Type B pancreatic cell (in vitro differentiated cells): ENCODE data around the gene TRIM67. TPM values are rescaled to one million over a fixed set of nuclear protein-coding genes. Genes with fewer than 3 reads are reported as not detected.
"Not testable (repeated sequence)": the region's sequence is repeated elsewhere in the genome, so short reads cannot be mapped to it uniquely, and the experiment has no call there.

ENCODE experiments used
- DNase-seq: peaks from one replicate; pipeline ENCODE4 v3.0.0; 2021; ENCODE audit warnings: mixed read lengths; ENCODE audit not compliant: unreplicated experiment; ENCODE audit errors: extremely low spot score
- H3K27ac Mint-ChIP-seq: 2 replicates; pipeline ENCODE4 v1.8.0; 2021; ENCODE audit warnings: mild to moderate bottlenecking, mixed read lengths
- H3K27me3 Mint-ChIP-seq: 2 replicates; pipeline ENCODE4 v1.8.0; 2021; ENCODE audit warnings: mixed read lengths
- H3K36me3 Mint-ChIP-seq: 2 replicates; pipeline ENCODE4 v1.8.0; 2021; ENCODE audit warnings: mixed read lengths
- H3K4me1 Mint-ChIP-seq: one replicate; pipeline ENCODE4 v1.8.0; 2021; ENCODE audit warnings: mixed read lengths; ENCODE audit not compliant: unreplicated experiment
- H3K4me3 Mint-ChIP-seq: 2 replicates; pipeline ENCODE4 v1.8.0; 2021; ENCODE audit warnings: mild to moderate bottlenecking, mixed read lengths
- H3K9me3 Mint-ChIP-seq: 2 replicates; pipeline ENCODE4 v1.8.0; 2021; ENCODE audit warnings: mixed read lengths
- CTCF ChIP-seq: fragments of 200-600 bp; sonication (generic); conservative IDR thresholded peaks from 2 replicates; pipeline ENCODE4 v1.5.0; 2021; ENCODE audit warnings: antibody characterized with exemption, mild to moderate bottlenecking
- total RNA-seq: library from RNA; stranded (reverse); gene quantifications from 2 replicates; pipeline ENCODE4 v1.2.1, GENCODE V29; 2021; ENCODE audit warnings: low replicate concordance

The TRIM67 gene
- total RNA-seq, 1 donor from 2014 or later = 0.65 TPM

- Mint-ChIP-seq H3K27ac (no peak overlapping the region), H3K9me3 (no peaks in the 10 kb centered on the region), H3K27me3 (peaks cover 9% of the 10 kb centered on the region), H3K4me1 (peaks cover 5% of the 10 kb centered on the region), H3K4me3 (no peak overlapping the region), H3K36me3 (no peaks in the 10 kb centered on the region)
- TF ChIP-seq CTCF = no peak
- no peak for DNase-seq
These were observed 37.1 kb upstream of the TRIM67 start for GRCh38 chr1:231124746-231125145.

GRCh38 chr1:231125972-231126580 is 35.8 kb upstream of the TRIM67 start:
- no peak for DNase-seq
- Mint-ChIP-seq H3K36me3 (no peaks in the 10 kb centered on the region), H3K27me3 (peaks cover 3% of the 10 kb centered on the region), H3K9me3 (no peaks in the 10 kb centered on the region), H3K4me3 (no peak overlapping the region), H3K4me1 (peaks cover 4% of the 10 kb centered on the region), H3K27ac (no peak overlapping the region)
- TF ChIP-seq CTCF = no peak

GRCh38 chr1:231127106-231127505 is 34.8 kb upstream of the TRIM67 start:
- H3K9me3 Mint-ChIP-seq, DNase-seq, H3K27ac Mint-ChIP-seq, H3K4me3 Mint-ChIP-seq, H3K36me3 Mint-ChIP-seq, H3K4me1 Mint-ChIP-seq, H3K27me3 Mint-ChIP-seq: not testable (repeated sequence)

- not testable (repeated sequence) for H3K4me3 Mint-ChIP-seq, H3K36me3 Mint-ChIP-seq, H3K27ac Mint-ChIP-seq, H3K27me3 Mint-ChIP-seq, DNase-seq, H3K4me1 Mint-ChIP-seq, H3K9me3 Mint-ChIP-seq
These were observed 33.4 kb upstream of the TRIM67 start for GRCh38 chr1:231128471-231128870.

- DNase-seq = no peak
- H3K27ac Mint-ChIP-seq = no peak overlapping the region
- H3K27me3 Mint-ChIP-seq = no peaks in the 10 kb centered on the region
- H3K36me3 Mint-ChIP-seq = no peaks in the 10 kb centered on the region
- H3K9me3 Mint-ChIP-seq = no peaks in the 10 kb centered on the region
- H3K4me1 Mint-ChIP-seq = no peaks in the 10 kb centered on the region
- no peak for TF ChIP-seq CTCF
- no peak overlapping the region for H3K4me3 Mint-ChIP-seq
These were observed 31.3 kb upstream of the TRIM67 start for GRCh38 chr1:231130544-231130943.

GRCh38 chr1:231132591-231132990 is 29.3 kb upstream of the TRIM67 start:
- H3K27ac Mint-ChIP-seq, H3K36me3 Mint-ChIP-seq, H3K4me1 Mint-ChIP-seq, DNase-seq, H3K4me3 Mint-ChIP-seq, H3K27me3 Mint-ChIP-seq, H3K9me3 Mint-ChIP-seq: not testable (repeated sequence)

- Mint-ChIP-seq H3K9me3 (no peaks in the 10 kb centered on the region), H3K4me1 (no peaks in the 10 kb centered on the region), H3K36me3 (no peaks in the 10 kb centered on the region), H3K4me3 (no peak overlapping the region), H3K27me3 (no peaks in the 10 kb centered on the region), H3K27ac (no peak overlapping the region)
- no peak for DNase-seq
- TF ChIP-seq CTCF = no peak
These were observed 27.2 kb upstream of the TRIM67 start for GRCh38 chr1:231134624-231135023.
